CD14-positive monocyte (primary cell): ENCODE data around the gene FBXW4. TPM values are rescaled to one million over a fixed set of nuclear protein-coding genes. Genes with fewer than 3 reads are reported as not detected.

Experiments used
- DNase-seq, 3 donors: peaks; one replicate each; pipeline ENCODE4 v3.0.0-alpha.2; 2011 to 2022
- H2AFZ ChIP-seq: 2 replicates; pipeline ENCODE4 v1.6.0; 2012; ENCODE audit warnings: mild to moderate bottlenecking, low read depth, low read length, inconsistent platforms; ENCODE audit not compliant: insufficient read depth, poor library complexity, severe bottlenecking
- H3K27ac ChIP-seq, 2 donors: 1 replicate in 1 of 2; 2 replicates in 1 of 2; pipeline ENCODE4 v1.5.1; 2012 to 2013; ENCODE audit warnings: low read length in 2 of 2, control low read depth in 1 of 2, inconsistent platforms in 1 of 2, low read depth in 1 of 2, mild to moderate bottlenecking in 1 of 2
- H3K27me3 ChIP-seq, 2 donors: one replicate each; pipeline versions ENCODE4 v1.6.0 to v1.6.1; 2011 to 2013; ENCODE audit warnings: low read length in 2 of 2; ENCODE audit not compliant: control insufficient read depth in 2 of 2, insufficient read depth in 2 of 2
- H3K36me3 ChIP-seq, 2 donors: replicated peaks in 1 of 2; 1 replicate in 1 of 2; 2 replicates in 1 of 2; pipeline versions ENCODE4 v1.5.1 to v1.6.1; 2012 to 2013; ENCODE audit warnings: low read length in 2 of 2, control low read depth in 1 of 2, inconsistent platforms in 1 of 2, mild to moderate bottlenecking in 1 of 2; ENCODE audit not compliant: insufficient read depth in 2 of 2, control insufficient read depth in 1 of 2
- H3K4me1 ChIP-seq, 2 donors: 1 replicate in 1 of 2; 2 replicates in 1 of 2; pipeline versions ENCODE4 v1.5.1 to v1.6.1; 2012 to 2013; ENCODE audit warnings: low read length in 2 of 2, control low read depth in 1 of 2, inconsistent platforms in 1 of 2, mild to moderate bottlenecking in 1 of 2, moderate library complexity in 1 of 2; ENCODE audit not compliant: insufficient read depth in 2 of 2, control insufficient read depth in 1 of 2
- H3K4me2 ChIP-seq: replicated peaks from 2 replicates; pipeline ENCODE3; 2012; ENCODE audit warnings: low read length, moderate library complexity, mild to moderate bottlenecking; ENCODE audit not compliant: poor library complexity, severe bottlenecking; ENCODE audit errors: extremely low read depth
- H3K4me3 ChIP-seq, 3 experiments: fragments of 200-600 bp in 1 of 3; sonication (generic) in 1 of 3; replicated peaks in 1 of 3; 1 replicate in 2 of 3; 2 replicates in 1 of 3; pipeline ENCODE4 v1.5.1; 2011 to 2013; ENCODE audit warnings: low read length in 3 of 3, mild to moderate bottlenecking in 3 of 3, control low read depth in 2 of 3, low read depth in 2 of 3, inconsistent platforms in 1 of 3, moderate library complexity in 1 of 3
- H3K79me2 ChIP-seq: 2 replicates; pipeline ENCODE4 v1.6.0; 2012; ENCODE audit warnings: mild to moderate bottlenecking, control low read depth, inconsistent platforms, low read length, moderate library complexity; ENCODE audit not compliant: insufficient read depth
- H3K9ac ChIP-seq: 2 replicates; pipeline ENCODE4 v1.6.0; 2017; ENCODE audit warnings: low read length, mild to moderate bottlenecking; ENCODE audit not compliant: insufficient read depth, poor library complexity, severe bottlenecking
- H3K9me3 ChIP-seq, 2 donors: replicated peaks in 1 of 2; 1 replicate in 1 of 2; 2 replicates in 1 of 2; pipeline versions ENCODE4 v1.5.1 to v1.6.1; 2012 to 2013; ENCODE audit warnings: low read length in 2 of 2, control low read depth in 1 of 2; ENCODE audit not compliant: control insufficient read depth in 1 of 2, insufficient read depth in 1 of 2
- H4K20me1 ChIP-seq: 2 replicates; pipeline ENCODE4 v1.6.0; 2012; ENCODE audit warnings: mild to moderate bottlenecking, low read length, control low read depth, moderate library complexity; ENCODE audit not compliant: insufficient read depth
- H3K27ac Mint-ChIP-seq, 7 donors: one replicate each; pipeline ENCODE4 v1.8.0; 2020; ENCODE audit warnings: mild to moderate bottlenecking in 7 of 7, mixed read lengths in 7 of 7, moderate library complexity in 6 of 7, inconsistent platforms in 2 of 7
- H3K27me3 Mint-ChIP-seq, 3 donors: one replicate each; pipeline ENCODE4 v1.8.0; 2021 to 2022; ENCODE audit warnings: low read depth in 3 of 3, mild to moderate bottlenecking in 3 of 3, mixed read lengths in 3 of 3, moderate library complexity in 3 of 3, inconsistent platforms in 1 of 3
- H3K36me3 Mint-ChIP-seq, 2 donors: one replicate each; pipeline ENCODE4 v1.8.0; 2020; ENCODE audit warnings: mixed read lengths in 2 of 2, inconsistent platforms in 1 of 2, mild to moderate bottlenecking in 1 of 2
- H3K4me1 Mint-ChIP-seq: one replicate; pipeline ENCODE4 v1.8.0; 2020; ENCODE audit warnings: mild to moderate bottlenecking, mixed read lengths
- H3K4me3 Mint-ChIP-seq, 2 donors: one replicate each; pipeline ENCODE4 v1.8.0; 2020; ENCODE audit warnings: mild to moderate bottlenecking in 2 of 2, mixed read lengths in 2 of 2, moderate library complexity in 1 of 2
- H3K9me3 Mint-ChIP-seq, 7 donors: one replicate each; pipeline ENCODE4 v1.8.0; 2020 to 2022; ENCODE audit warnings: mixed read lengths in 7 of 7, mild to moderate bottlenecking in 6 of 7, moderate library complexity in 6 of 7, inconsistent platforms in 2 of 7
- CTCF ChIP-seq: fragments of 200-600 bp; IDR thresholded peaks from one replicate; pipeline ENCODE4 v1.8.0; 2022; ENCODE audit warnings: antibody characterized with exemption, mild to moderate bottlenecking
- WGBS: methylation state at CpG from one replicate; pipeline ENCODE4 v1.1.5; 2013; ENCODE audit warnings: missing lambda C conversion rate; ENCODE audit not compliant: insufficient coverage; 5-methylcytosine and 5-hydroxymethylcytosine counted together
- intact Hi-C, 2 donors: fragments of 100-400 bp; cut with micrococcal nuclease; formaldehyde crosslinking; loops; one replicate each; pipeline versions ENCODE4 v1.15.0 to v1.15.1; 2023
- polyA plus RNA-seq, 3 donors: library from polyadenylated mRNA; depleted of rRNA in 1 of 3; unstranded in 2 of 3; stranded (reverse) in 1 of 3; fragments of 300-500 nt in 2 of 3; fragments of >200 nt in 1 of 3; fragmentation: Illumina TruSeq in 2 of 3; gene quantifications; 1 replicate in 2 of 3; 2 replicates in 1 of 3; pipeline ENCODE4 v1.2.3, GENCODE V29; 2012 to 2021

FBXW4 gene
- polyA plus RNA-seq, 3 donors, result 1.1 to 30.8 (median 1.8) TPM

- H3K4me3 Mint-ChIP-seq, result no peak overlapping the region
- 100% methylated on average over 1 of the region's 1 CpG for WGBS
- H3K27ac ChIP-seq, result no peak overlapping the region
- peaks cover 72% of the 10 kb centered on the region for H4K20me1 ChIP-seq
- no peak for TF ChIP-seq CTCF
- H3K9me3 ChIP-seq, result no peaks in the 10 kb centered on the region
- H3K36me3 ChIP-seq, result peaks cover 0 to 24% of the 10 kb centered on the region in 2 donors
- H3K27ac Mint-ChIP-seq, result peak overlapping the region in 1 of 7 donors; percentile 45
- peaks cover 28% of the 10 kb centered on the region for H3K79me2 ChIP-seq
- H3K36me3 Mint-ChIP-seq, result peaks cover 34 to 46% of the 10 kb centered on the region in 2 donors
- DNase-seq, result no peak
- no peak overlapping the region for H3K4me3 ChIP-seq
- H3K9me3 Mint-ChIP-seq, result peaks cover 0 to 3% (median 0%) of the 10 kb centered on the region in 7 donors
- H3K27me3 Mint-ChIP-seq, result no peaks in the 10 kb centered on the region
- no peaks in the 10 kb centered on the region for H3K4me1 ChIP-seq
- no peaks in the 10 kb centered on the region for H3K27me3 ChIP-seq
- no peak overlapping the region for H3K9ac ChIP-seq
- peaks cover 23% of the 10 kb centered on the region for H3K4me1 Mint-ChIP-seq
- intact Hi-C loops, result no loop called here
- no peak overlapping the region for H3K4me2 ChIP-seq
- no peak overlapping the region for H2AFZ ChIP-seq
Observed at GRCh38 chr10:101684782-101685181, 10.2 kb downstream of the FBXW4 start.

- DNase-seq, result no peak
- no peaks in the 10 kb centered on the region for H3K4me1 ChIP-seq
- no peak overlapping the region for H3K9ac ChIP-seq
- Mint-ChIP-seq H3K27ac (peak overlapping the region in 3 of 7 donors; percentile 25 to 54 (median 51)), H3K4me1 (peaks cover 21% of the 10 kb centered on the region), H3K4me3 (no peak overlapping the region), H3K9me3 (peaks cover 0 to 3% (median 0%) of the 10 kb centered on the region in 7 donors), H3K27me3 (no peaks in the 10 kb centered on the region), H3K36me3 (peaks cover 24 to 36% of the 10 kb centered on the region in 2 donors)
- H2AFZ ChIP-seq, result no peak overlapping the region
- H3K9me3 ChIP-seq, result no peaks in the 10 kb centered on the region
- peaks cover 0 to 15% of the 10 kb centered on the region in 2 donors for H3K36me3 ChIP-seq
- intact Hi-C loops, result no loop called here
- no peak overlapping the region for H3K4me3 ChIP-seq
- H4K20me1 ChIP-seq, result peaks cover 58% of the 10 kb centered on the region
- peak overlapping the region in 1 of 2 donors; percentile 47 for H3K27ac ChIP-seq
- TF ChIP-seq CTCF, result no peak
- no peak overlapping the region for H3K4me2 ChIP-seq
- 100% methylated on average over 1 of the region's 3 CpGs for WGBS
- peaks cover 18% of the 10 kb centered on the region for H3K79me2 ChIP-seq
- H3K27me3 ChIP-seq, result no peaks in the 10 kb centered on the region
Observed at GRCh38 chr10:101683276-101683675, 11.7 kb downstream of the FBXW4 start.
